ENCODE results near the gene HNRNPC.
"Not testable (repeated sequence)": the region's sequence is repeated elsewhere in the genome, so short reads cannot be mapped to it uniquely, and the experiment has no call there.

Gene HNRNPC

DNA sequence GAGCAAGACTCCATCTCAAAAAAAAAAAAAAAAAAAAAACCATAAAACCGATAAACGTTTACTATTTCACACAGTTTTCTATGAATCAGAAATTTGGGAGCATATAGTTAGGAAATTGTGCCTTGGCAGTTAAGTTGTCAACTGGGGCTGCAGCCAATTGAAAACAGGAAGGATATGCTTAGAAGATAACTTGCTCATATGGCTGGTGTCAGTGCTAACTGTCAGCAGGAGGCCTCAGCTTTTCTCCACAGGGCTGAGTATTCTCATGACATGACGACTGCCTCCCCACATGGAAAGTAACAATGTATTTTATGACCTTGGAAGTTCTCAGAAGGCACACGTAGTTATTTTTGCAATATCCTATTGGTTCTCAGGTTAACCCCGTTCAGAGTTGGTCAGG lies 83.8 kb downstream of the HNRNPC start:
- DNase-seq: no peak

- no peak for DNase-seq
These were observed 85.0 kb downstream of the HNRNPC start for GRCh38 chr14:21184254-21184653.

- DNase-seq: no peak
These were observed 87.1 kb downstream of the HNRNPC start for GRCh38 chr14:21182166-21182565.

DNA sequence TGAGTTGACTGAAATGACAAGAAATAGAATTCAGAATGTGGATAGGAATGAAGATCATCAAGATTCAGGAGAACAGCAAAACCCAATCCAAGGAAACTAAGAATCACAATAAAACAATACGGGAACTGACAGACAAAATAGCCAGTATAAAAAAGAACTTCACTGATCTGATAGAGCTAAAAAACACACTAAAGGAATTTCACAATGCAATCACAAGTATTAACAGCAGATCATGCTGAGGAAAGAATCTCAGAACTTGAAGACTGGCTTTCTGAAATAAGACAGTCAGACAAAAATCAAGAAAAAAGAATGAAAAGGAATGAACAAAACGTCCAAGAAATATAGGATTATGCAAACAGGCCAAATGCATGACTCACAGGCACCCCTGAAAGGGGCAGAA lies 98.1 kb downstream of the HNRNPC start:
- no peak for DNase-seq

DNA sequence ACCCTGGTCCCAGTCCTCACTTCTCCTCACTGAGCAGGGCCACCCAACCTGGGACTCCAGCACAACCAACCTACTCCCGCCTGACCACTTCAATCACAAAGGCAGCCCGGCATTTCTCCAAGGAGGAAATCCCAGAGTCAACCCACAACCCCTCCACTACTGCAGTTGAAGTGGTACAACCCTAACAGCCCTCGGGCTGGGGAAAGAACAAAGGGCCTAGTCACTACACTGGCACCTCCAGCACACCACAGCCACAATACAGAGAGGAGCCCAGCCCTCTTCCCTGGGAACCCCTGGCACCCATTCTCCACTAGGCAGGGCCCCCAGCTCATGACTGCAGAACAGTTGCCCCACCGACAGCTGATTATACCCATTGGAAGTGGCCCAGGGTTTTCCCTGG lies 99.7 kb downstream of the HNRNPC start:
- no peak for DNase-seq

GRCh38 chr14:21168055-21168454 lies 101.2 kb downstream of the HNRNPC start:
- no peak for DNase-seq

DNA sequence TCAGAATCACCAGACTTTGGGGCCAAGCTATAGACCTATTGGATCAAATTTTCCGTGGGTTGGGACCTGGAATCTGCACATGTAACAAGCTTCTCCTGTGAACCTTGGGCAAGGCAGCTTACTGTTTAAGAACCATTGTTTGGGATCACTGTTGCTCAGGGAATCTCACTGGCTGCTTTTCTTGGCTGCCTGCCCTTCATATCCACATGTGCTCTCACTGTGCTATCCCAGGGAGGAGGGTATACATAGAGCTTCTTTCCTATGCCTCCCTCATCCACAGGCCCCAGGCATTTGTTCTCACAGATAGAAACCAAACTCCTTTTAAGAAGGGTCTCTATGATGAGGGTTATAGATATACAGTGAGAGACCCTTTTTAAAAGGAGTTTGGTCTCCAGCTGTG lies 103.6 kb downstream of the HNRNPC start:
- not testable (repeated sequence) for DNase-seq

DNA sequence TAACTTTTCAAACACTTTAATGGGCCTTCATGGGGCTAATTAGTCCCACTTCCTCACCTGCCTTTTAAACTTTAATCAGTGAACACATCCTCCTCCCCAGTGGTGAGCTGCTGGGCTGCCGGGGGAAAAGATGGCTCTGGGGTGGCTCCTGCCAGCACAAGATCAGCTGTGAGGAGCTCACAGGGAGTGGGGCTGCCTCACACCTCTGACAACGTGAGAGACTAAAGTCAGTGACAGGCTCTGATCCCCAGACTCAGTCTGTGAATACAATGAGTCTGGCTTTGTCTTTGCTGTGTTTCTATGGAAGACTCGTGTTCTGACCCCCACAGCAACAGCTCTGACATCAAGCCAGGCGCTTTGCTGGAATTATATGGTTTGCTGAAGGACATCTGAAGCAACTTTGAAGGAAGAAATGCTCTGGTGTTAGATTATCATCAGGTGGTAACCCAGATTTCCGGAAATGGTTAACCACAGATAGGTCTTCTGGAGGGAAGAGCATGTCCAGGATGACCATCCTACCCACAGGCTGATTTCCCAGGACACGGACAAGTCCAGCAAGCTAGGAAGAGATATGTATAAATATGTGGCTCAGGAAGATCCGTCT lies 104.1 kb downstream of the HNRNPC start:
- DNase-seq: not testable (repeated sequence)

GRCh38 chr14:21163871-21164291 lies 105.4 kb downstream of the HNRNPC start:
- DNase-seq: no peak

GRCh38 chr14:21162081-21162480 lies 107.2 kb downstream of the HNRNPC start:
- DNase-seq: no peak

GRCh38 chr14:21160061-21160610 lies 109.1 kb downstream of the HNRNPC start:
- no peak for DNase-seq
